ENCODE results near the gene ZNF268.
"Not testable (repeated sequence)": the region's sequence is repeated elsewhere in the genome, so short reads cannot be mapped to it uniquely, and the experiment has no call there.

- TF ChIP-seq HDGF (IDR thresholded peaks at IDR 0.05; ENCODE audit: borderline replicate concordance); SUZ12 (IDR thresholded peaks at IDR 0.05); FOXM1 (IDR thresholded peaks at IDR 0.05; ENCODE audit: borderline replicate concordance); FOXA1 (IDR thresholded peaks at IDR 0.05); ZNF384 (IDR thresholded peaks at IDR 0.05); CTBP1 (IDR thresholded peaks at IDR 0.05; ENCODE audit: borderline replicate concordance); BHLHE40 (IDR thresholded peaks at IDR 0.05; ENCODE audit: borderline replicate concordance); SP1 (IDR thresholded peaks at IDR 0.05); FOXK2 (IDR thresholded peaks at IDR 0.05); L3MBTL2 (conservative IDR thresholded peaks at IDR 0.05); LEF1 (IDR thresholded peaks at IDR 0.05; ENCODE audit: borderline replicate concordance); NFRKB (IDR thresholded peaks at IDR 0.05); ELF4 (IDR thresholded peaks at IDR 0.05): not testable (repeated sequence)
- TF ChIP-seq, protein P1, sequence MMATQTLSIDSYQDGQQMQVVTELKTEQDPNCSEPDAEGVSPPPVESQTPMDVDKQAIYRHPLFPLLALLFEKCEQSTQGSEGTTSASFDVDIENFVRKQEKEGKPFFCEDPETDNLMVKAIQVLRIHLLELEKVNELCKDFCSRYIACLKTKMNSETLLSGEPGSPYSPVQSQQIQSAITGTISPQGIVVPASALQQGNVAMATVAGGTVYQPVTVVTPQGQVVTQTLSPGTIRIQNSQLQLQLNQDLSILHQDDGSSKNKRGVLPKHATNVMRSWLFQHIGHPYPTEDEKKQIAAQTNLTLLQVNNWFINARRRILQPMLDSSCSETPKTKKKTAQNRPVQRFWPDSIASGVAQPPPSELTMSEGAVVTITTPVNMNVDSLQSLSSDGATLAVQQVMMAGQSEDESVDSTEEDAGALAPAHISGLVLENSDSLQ (IDR thresholded peaks at IDR 0.05) = not testable (repeated sequence)
Observed at GRCh38 chr12:133255833-133256232, 74.5 kb downstream of the ZNF268 start.
